ENCODE data around the gene ZNF124.
A peak's percentile ranks its signal among the peaks of the same experiment; 100 is the strongest.
"Not testable (repeated sequence)": the region's sequence is repeated elsewhere in the genome, so short reads cannot be mapped to it uniquely, and the experiment has no call there.

ZNF124 gene

GRCh38 chr1:247171443-247171842 lies 377 bp downstream of the ZNF124 start:
- not testable (repeated sequence) for DNase-seq

GRCh38 chr1:247165674-247166073 lies 6.1 kb downstream of the ZNF124 start:
- DNase-seq = no peak

- DNase-seq = no peak
These were observed 7.1 kb downstream of the ZNF124 start for GRCh38 chr1:247164694-247165093.

GRCh38 chr1:247156787-247157232 lies 15.0 kb downstream of the ZNF124 start:
- DNase-seq = no peak

- no peak for DNase-seq
These were observed 24.0 kb downstream of the ZNF124 start for GRCh38 chr1:247147781-247148180.

GRCh38 chr1:247147120-247147519 lies 24.7 kb downstream of the ZNF124 start:
- DNase-seq = not testable (repeated sequence)

- DNase-seq = no peak
These were observed 25.1 kb downstream of the ZNF124 start for GRCh38 chr1:247146671-247147070.

GRCh38 chr1:247145279-247145678 lies 26.5 kb downstream of the ZNF124 start:
- no peak for DNase-seq

- DNase-seq = not testable (repeated sequence)
These were observed 32.3 kb downstream of the ZNF124 start for GRCh38 chr1:247139557-247139956.

- no peak for DNase-seq
These were observed 40.6 kb downstream of the ZNF124 start for GRCh38 chr1:247131236-247131635.

- DNase-seq = not testable (repeated sequence)
These were observed 44.1 kb downstream of the ZNF124 start for GRCh38 chr1:247127519-247128282.

GRCh38 chr1:247126601-247127000 lies 45.2 kb downstream of the ZNF124 start:
- not testable (repeated sequence) for DNase-seq

GRCh38 chr1:247126166-247126565 lies 45.7 kb downstream of the ZNF124 start:
- DNase-seq = not testable (repeated sequence)

- no peak for DNase-seq
These were observed 50.4 kb downstream of the ZNF124 start for GRCh38 chr1:247121382-247121781.

- not testable (repeated sequence) for DNase-seq
These were observed 51.5 kb downstream of the ZNF124 start for GRCh38 chr1:247120408-247120668.

- no peak for DNase-seq
These were observed 52.0 kb downstream of the ZNF124 start for GRCh38 chr1:247119600-247120407.

GRCh38 chr1:247118946-247119446 lies 52.8 kb downstream of the ZNF124 start:
- peak; percentile 27 for DNase-seq

- DNase-seq = no peak
These were observed 56.3 kb downstream of the ZNF124 start for GRCh38 chr1:247115545-247115944.

- DNase-seq = no peak
These were observed 56.7 kb downstream of the ZNF124 start for GRCh38 chr1:247115141-247115510.

GRCh38 chr1:247114351-247115140 lies 57.3 kb downstream of the ZNF124 start:
- DNase-seq = no peak

GRCh38 chr1:247113733-247114271 lies 58.0 kb downstream of the ZNF124 start:
- no peak for DNase-seq

GRCh38 chr1:247113094-247113497 lies 58.7 kb downstream of the ZNF124 start:
- DNase-seq = no peak

- DNase-seq = no peak
These were observed 59.4 kb downstream of the ZNF124 start for GRCh38 chr1:247112479-247112781.
